NCI-H524 treated with DMSO at 0.1 percent for 48 hours (cell line): ENCODE measurements around the gene MED10.

Experiments
- DNase-seq: peaks from one replicate; lab custom pipeline; 2025; lab: John Stamatoyannopoulos, UW

Gene MED10

GRCh38 chr5:6377905-6378765 is at the start of gene MED10:
Gene MED10 (minus strand): TSS chr5:6378547. CDS start chr5:6378483, 64 bp downstream.
- DNase-seq, result peak; percentile 71

- DNase-seq, result no peak
Measured at GRCh38 chr5:6427694-6428093, 49.3 kb upstream of the MED10 start.

- no peak for DNase-seq
Measured at GRCh38 chr5:6424700-6425099, 46.4 kb upstream of the MED10 start.

GRCh38 chr5:6424110-6424659 is 45.8 kb upstream of the MED10 start:
- DNase-seq, result no peak

- DNase-seq, result no peak
Measured at GRCh38 chr5:6423327-6424109, 45.2 kb upstream of the MED10 start.

- no peak for DNase-seq
Measured at GRCh38 chr5:6419340-6419852, 41.0 kb upstream of the MED10 start.

- DNase-seq, result no peak
Measured at GRCh38 chr5:6418679-6419276, 40.4 kb upstream of the MED10 start.

GRCh38 chr5:6417657-6418056 is 39.3 kb upstream of the MED10 start:
- no peak for DNase-seq

GRCh38 chr5:6412811-6413210 is 34.5 kb upstream of the MED10 start:
- DNase-seq, result no peak

- no peak for DNase-seq
Measured at GRCh38 chr5:6411141-6411540, 32.8 kb upstream of the MED10 start.

GRCh38 chr5:6410421-6410820 is 32.1 kb upstream of the MED10 start:
- DNase-seq, result no peak

GRCh38 chr5:6408627-6409446 is 30.5 kb upstream of the MED10 start:
- DNase-seq, result no peak

GRCh38 chr5:6408260-6408596 is 29.9 kb upstream of the MED10 start:
- DNase-seq, result no peak

- no peak for DNase-seq
Measured at GRCh38 chr5:6407558-6408259, 29.4 kb upstream of the MED10 start.

- no peak for DNase-seq
Measured at GRCh38 chr5:6405591-6405990, 27.2 kb upstream of the MED10 start.

GRCh38 chr5:6404129-6404528 is 25.8 kb upstream of the MED10 start:
- no peak for DNase-seq

GRCh38 chr5:6403416-6403815 is 25.1 kb upstream of the MED10 start:
- no peak for DNase-seq

- no peak for DNase-seq
Measured at GRCh38 chr5:6402939-6403338, 24.6 kb upstream of the MED10 start.

GRCh38 chr5:6401410-6401809 is 23.1 kb upstream of the MED10 start:
- DNase-seq, result no peak

GRCh38 chr5:6399980-6400910 is 21.9 kb upstream of the MED10 start:
- DNase-seq, result no peak
